ENCODE results near the gene HIF1A.
A peak's percentile ranks its signal among the peaks of the same experiment; 100 is the strongest.
"Not testable (repeated sequence)": the region's sequence is repeated elsewhere in the genome, so short reads cannot be mapped to it uniquely, and the experiment has no call there.

Gene HIF1A

GRCh38 chr14:61739133-61739532 lies 43.8 kb downstream of the HIF1A start:
- H3K9me3 ChIP-seq (ENCODE audit: control insufficient read depth in 5 of 5, low read length in 5 of 5): no peaks in the 10 kb centered on the region
- H3K27me3 ChIP-seq (ENCODE audit: control insufficient read depth in 5 of 5, insufficient read depth in 4 of 5, low read length in 5 of 5): no peaks in the 10 kb centered on the region
- no peak overlapping the region for H3K4me3 ChIP-seq (ENCODE audit: low read depth in 1 of 5, low read length in 5 of 5)
- no peak overlapping the region for H3K9ac ChIP-seq (ENCODE audit: low read length in 5 of 5)
- no peaks in the 10 kb centered on the region for H3K4me1 ChIP-seq (ENCODE audit: control insufficient read depth in 5 of 5, insufficient read depth in 5 of 5, low read length in 5 of 5)
- peaks cover 51 to 87% (median 61%) of the 10 kb centered on the region in 5 donors for H3K36me3 ChIP-seq (ENCODE audit: control insufficient read depth in 5 of 5, insufficient read depth in 5 of 5, low read length in 5 of 5)
- H3K27ac ChIP-seq (ENCODE audit: low read depth, low read length): no peak overlapping the region

DNA sequence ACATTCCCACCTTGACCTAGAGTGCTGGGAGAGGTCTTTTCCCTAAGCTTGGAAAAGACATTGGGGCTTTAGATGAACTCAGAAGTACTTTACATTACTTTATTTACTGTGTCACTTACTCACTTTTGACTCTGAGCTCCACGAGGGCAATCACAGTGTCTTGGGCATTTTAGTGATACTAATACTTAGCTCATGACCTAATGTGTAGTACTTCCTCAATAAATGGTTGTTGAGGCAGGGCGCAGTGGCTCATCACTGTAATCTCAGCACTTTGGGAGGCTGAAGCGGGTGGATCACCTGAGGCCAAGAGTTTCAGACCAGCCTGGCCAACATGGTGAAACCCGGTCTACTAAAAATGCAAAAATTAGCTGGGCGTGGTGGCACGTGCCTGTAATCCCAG lies 47.1 kb downstream of the HIF1A start:
- H3K9me3 ChIP-seq (ENCODE audit: control insufficient read depth in 5 of 5, low read length in 5 of 5): no peaks in the 10 kb centered on the region
- H3K4me3 ChIP-seq (ENCODE audit: low read depth in 1 of 5, low read length in 5 of 5): no peak overlapping the region
- H3K4me1 ChIP-seq (ENCODE audit: control insufficient read depth in 5 of 5, insufficient read depth in 5 of 5, low read length in 5 of 5): no peaks in the 10 kb centered on the region
- no peak overlapping the region for H3K9ac ChIP-seq (ENCODE audit: low read length in 5 of 5)
- no peak overlapping the region for H3K27ac ChIP-seq (ENCODE audit: low read depth, low read length)
- peaks cover 50 to 79% (median 54%) of the 10 kb centered on the region in 5 donors for H3K36me3 ChIP-seq (ENCODE audit: control insufficient read depth in 5 of 5, insufficient read depth in 5 of 5, low read length in 5 of 5)
- no peaks in the 10 kb centered on the region for H3K27me3 ChIP-seq (ENCODE audit: control insufficient read depth in 5 of 5, insufficient read depth in 4 of 5, low read length in 5 of 5)

- Histone ChIP-seq H3K4me3 (ENCODE audit: low read depth in 1 of 5, low read length in 5 of 5) (no peak overlapping the region), H3K27ac (ENCODE audit: low read depth, low read length) (no peak overlapping the region), H3K9me3 (ENCODE audit: control insufficient read depth in 5 of 5, low read length in 5 of 5) (no peaks in the 10 kb centered on the region), H3K4me1 (ENCODE audit: control insufficient read depth in 5 of 5, insufficient read depth in 5 of 5, low read length in 5 of 5) (no peaks in the 10 kb centered on the region), H3K36me3 (ENCODE audit: control insufficient read depth in 5 of 5, insufficient read depth in 5 of 5, low read length in 5 of 5) (peaks cover 38 to 62% (median 42%) of the 10 kb centered on the region in 5 donors), H3K9ac (ENCODE audit: low read length in 5 of 5) (no peak overlapping the region), H3K27me3 (ENCODE audit: control insufficient read depth in 5 of 5, insufficient read depth in 4 of 5, low read length in 5 of 5) (no peaks in the 10 kb centered on the region)
Observed at GRCh38 chr14:61744238-61744637, 48.9 kb downstream of the HIF1A start.

DNA sequence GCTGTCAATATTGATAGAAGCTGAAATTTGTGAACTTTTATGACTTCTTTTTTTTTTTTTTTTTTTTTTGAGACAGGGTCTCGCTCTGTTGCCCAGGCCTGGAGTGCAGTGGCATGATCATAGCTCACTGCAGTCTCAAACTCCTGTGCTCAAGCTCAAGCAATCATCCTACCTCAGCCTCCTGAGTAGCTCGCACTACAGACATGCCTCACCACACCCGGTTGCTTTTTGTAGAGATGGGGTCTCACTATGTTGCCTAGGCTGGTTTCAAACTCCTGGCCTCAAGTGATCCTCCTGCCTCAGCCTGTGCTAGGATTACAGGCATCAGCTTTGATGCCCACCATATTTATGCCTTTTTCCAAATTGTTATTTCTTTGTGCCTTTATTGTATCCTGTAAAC lies 51.0 kb downstream of the HIF1A start:
- not testable (repeated sequence) for H3K27ac ChIP-seq (ENCODE audit: low read depth, low read length); H3K9ac ChIP-seq (ENCODE audit: low read length in 5 of 5); H3K4me3 ChIP-seq (ENCODE audit: low read depth in 1 of 5, low read length in 5 of 5); H3K9me3 ChIP-seq (ENCODE audit: control insufficient read depth in 5 of 5, low read length in 5 of 5); H3K27me3 ChIP-seq (ENCODE audit: control insufficient read depth in 5 of 5, insufficient read depth in 4 of 5, low read length in 5 of 5)
- Histone ChIP-seq H3K4me1 (ENCODE audit: control insufficient read depth in 5 of 5, insufficient read depth in 5 of 5, low read length in 5 of 5) (peaks cover 0 to 15% (median 4%) of the 10 kb centered on the region in 5 donors), H3K36me3 (ENCODE audit: control insufficient read depth in 5 of 5, insufficient read depth in 5 of 5, low read length in 5 of 5) (peaks cover 27 to 52% (median 32%) of the 10 kb centered on the region in 5 donors)

GRCh38 chr14:61746881-61747280 lies 51.6 kb downstream of the HIF1A start:
- H3K27me3 ChIP-seq (ENCODE audit: control insufficient read depth in 5 of 5, insufficient read depth in 4 of 5, low read length in 5 of 5): no peaks in the 10 kb centered on the region
- H3K36me3 ChIP-seq (ENCODE audit: control insufficient read depth in 5 of 5, insufficient read depth in 5 of 5, low read length in 5 of 5): peaks cover 26 to 47% (median 29%) of the 10 kb centered on the region in 5 donors
- no peak overlapping the region for H3K4me3 ChIP-seq (ENCODE audit: low read depth in 1 of 5, low read length in 5 of 5)
- H3K9me3 ChIP-seq (ENCODE audit: control insufficient read depth in 5 of 5, low read length in 5 of 5): no peaks in the 10 kb centered on the region
- no peak overlapping the region for H3K9ac ChIP-seq (ENCODE audit: low read length in 5 of 5)
- H3K4me1 ChIP-seq (ENCODE audit: control insufficient read depth in 5 of 5, insufficient read depth in 5 of 5, low read length in 5 of 5): peaks cover 0 to 15% (median 8%) of the 10 kb centered on the region in 5 donors
- no peak overlapping the region for H3K27ac ChIP-seq (ENCODE audit: low read depth, low read length)

DNA sequence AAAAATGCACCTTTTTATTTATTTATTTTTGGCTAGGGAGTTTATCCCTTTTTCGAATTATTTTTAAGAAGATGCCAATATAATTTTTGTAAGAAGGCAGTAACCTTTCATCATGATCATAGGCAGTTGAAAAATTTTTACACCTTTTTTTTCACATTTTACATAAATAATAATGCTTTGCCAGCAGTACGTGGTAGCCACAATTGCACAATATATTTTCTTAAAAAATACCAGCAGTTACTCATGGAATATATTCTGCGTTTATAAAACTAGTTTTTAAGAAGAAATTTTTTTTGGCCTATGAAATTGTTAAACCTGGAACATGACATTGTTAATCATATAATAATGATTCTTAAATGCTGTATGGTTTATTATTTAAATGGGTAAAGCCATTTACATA lies 52.0 kb downstream of the HIF1A start:
- Histone ChIP-seq H3K9ac (ENCODE audit: low read length in 5 of 5) (no peak overlapping the region), H3K4me3 (ENCODE audit: low read depth in 1 of 5, low read length in 5 of 5) (no peak overlapping the region), H3K36me3 (ENCODE audit: control insufficient read depth in 5 of 5, insufficient read depth in 5 of 5, low read length in 5 of 5) (peaks cover 21 to 42% (median 26%) of the 10 kb centered on the region in 5 donors), H3K9me3 (ENCODE audit: control insufficient read depth in 5 of 5, low read length in 5 of 5) (no peaks in the 10 kb centered on the region), H3K4me1 (ENCODE audit: control insufficient read depth in 5 of 5, insufficient read depth in 5 of 5, low read length in 5 of 5) (peaks cover 0 to 19% (median 10%) of the 10 kb centered on the region in 5 donors), H3K27me3 (ENCODE audit: control insufficient read depth in 5 of 5, insufficient read depth in 4 of 5, low read length in 5 of 5) (no peaks in the 10 kb centered on the region), H3K27ac (ENCODE audit: low read depth, low read length) (no peak overlapping the region)

- no peak overlapping the region for H3K4me3 ChIP-seq (ENCODE audit: low read depth in 1 of 5, low read length in 5 of 5)
- H3K9me3 ChIP-seq (ENCODE audit: control insufficient read depth in 5 of 5, low read length in 5 of 5): no peaks in the 10 kb centered on the region
- H3K27me3 ChIP-seq (ENCODE audit: control insufficient read depth in 5 of 5, insufficient read depth in 4 of 5, low read length in 5 of 5): no peaks in the 10 kb centered on the region
- peaks cover 0 to 25% (median 10%) of the 10 kb centered on the region in 5 donors for H3K4me1 ChIP-seq (ENCODE audit: control insufficient read depth in 5 of 5, insufficient read depth in 5 of 5, low read length in 5 of 5)
- peaks cover 16 to 28% (median 24%) of the 10 kb centered on the region in 5 donors for H3K36me3 ChIP-seq (ENCODE audit: control insufficient read depth in 5 of 5, insufficient read depth in 5 of 5, low read length in 5 of 5)
- H3K27ac ChIP-seq (ENCODE audit: low read depth, low read length): no peak overlapping the region
- no peak overlapping the region for H3K9ac ChIP-seq (ENCODE audit: low read length in 5 of 5)
Observed at GRCh38 chr14:61749264-61749663, 54.0 kb downstream of the HIF1A start.

- Histone ChIP-seq H3K36me3 (ENCODE audit: control insufficient read depth in 5 of 5, insufficient read depth in 5 of 5, low read length in 5 of 5) (peaks cover 12 to 25% (median 19%) of the 10 kb centered on the region in 5 donors), H3K9ac (ENCODE audit: low read length in 5 of 5) (no peak overlapping the region), H3K4me3 (ENCODE audit: low read depth in 1 of 5, low read length in 5 of 5) (no peak overlapping the region), H3K4me1 (ENCODE audit: control insufficient read depth in 5 of 5, insufficient read depth in 5 of 5, low read length in 5 of 5) (peaks cover 0 to 32% (median 12%) of the 10 kb centered on the region in 5 donors), H3K9me3 (ENCODE audit: control insufficient read depth in 5 of 5, low read length in 5 of 5) (no peaks in the 10 kb centered on the region), H3K27ac (ENCODE audit: low read depth, low read length) (no peak overlapping the region), H3K27me3 (ENCODE audit: control insufficient read depth in 5 of 5, insufficient read depth in 4 of 5, low read length in 5 of 5) (no peaks in the 10 kb centered on the region)
Observed at GRCh38 chr14:61749867-61750266, 54.6 kb downstream of the HIF1A start.

DNA sequence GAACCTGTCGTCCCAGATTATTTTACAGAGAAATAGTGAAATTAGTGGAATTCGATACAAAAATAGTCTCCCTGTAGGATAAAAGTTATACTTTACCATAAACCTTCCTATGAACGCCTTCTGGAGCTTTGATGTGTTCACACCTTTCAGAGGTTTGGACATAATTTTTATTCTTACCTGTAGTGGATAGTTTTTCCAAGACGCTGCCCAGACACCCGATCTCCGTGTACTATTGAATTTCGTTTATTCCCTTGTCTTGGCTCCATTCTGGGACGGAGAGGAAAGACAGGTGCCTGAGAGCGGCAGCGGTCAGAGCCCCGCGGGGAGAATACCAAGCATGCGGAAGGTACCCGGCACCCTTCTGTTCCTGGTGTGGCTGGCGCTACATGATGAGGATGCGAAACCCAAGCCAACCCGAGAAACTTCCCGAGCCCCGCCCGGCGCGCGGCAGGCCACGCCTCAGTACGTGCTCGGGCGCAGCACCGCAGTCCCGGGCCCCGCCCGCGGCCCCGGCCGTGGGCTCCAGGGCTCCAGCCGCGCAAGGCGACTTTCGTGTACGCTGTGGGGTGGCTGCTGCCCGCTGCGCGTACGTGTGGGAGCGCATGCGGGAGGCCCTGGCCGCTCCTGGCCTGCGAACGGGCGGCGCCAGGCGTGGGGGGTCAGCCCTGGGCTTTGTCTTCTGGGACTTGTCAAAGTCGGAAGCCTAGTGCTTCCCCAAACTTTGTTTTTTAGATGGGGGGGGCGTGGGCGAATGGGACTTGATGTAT lies 55.6 kb downstream of the HIF1A start:
- H3K9ac ChIP-seq (ENCODE audit: low read length in 5 of 5): peak overlapping the region; percentile 69 to 83 (median 76)
- peak overlapping the region; percentile 66 to 80 (median 73) for H3K4me3 ChIP-seq (ENCODE audit: low read depth in 1 of 5, low read length in 5 of 5)
- no peaks in the 10 kb centered on the region for H3K27me3 ChIP-seq (ENCODE audit: control insufficient read depth in 5 of 5, insufficient read depth in 4 of 5, low read length in 5 of 5)
- H3K36me3 ChIP-seq (ENCODE audit: control insufficient read depth in 5 of 5, insufficient read depth in 5 of 5, low read length in 5 of 5): peaks cover 8 to 18% (median 10%) of the 10 kb centered on the region in 5 donors
- H3K4me1 ChIP-seq (ENCODE audit: control insufficient read depth in 5 of 5, insufficient read depth in 5 of 5, low read length in 5 of 5): peaks cover 0 to 39% (median 14%) of the 10 kb centered on the region in 5 donors
- peak overlapping the region; percentile 82 for H3K27ac ChIP-seq (ENCODE audit: low read depth, low read length)
- peaks cover 0 to 4% (median 0%) of the 10 kb centered on the region in 5 donors for H3K9me3 ChIP-seq (ENCODE audit: control insufficient read depth in 5 of 5, low read length in 5 of 5)

- Histone ChIP-seq H3K4me3 (ENCODE audit: low read depth in 1 of 5, low read length in 5 of 5) (peak overlapping the region; percentile 60 to 77 (median 71)), H3K27me3 (ENCODE audit: control insufficient read depth in 5 of 5, insufficient read depth in 4 of 5, low read length in 5 of 5) (no peaks in the 10 kb centered on the region), H3K9ac (ENCODE audit: low read length in 5 of 5) (peak overlapping the region; percentile 69 to 83 (median 76)), H3K4me1 (ENCODE audit: control insufficient read depth in 5 of 5, insufficient read depth in 5 of 5, low read length in 5 of 5) (peaks cover 0 to 39% (median 14%) of the 10 kb centered on the region in 5 donors), H3K9me3 (ENCODE audit: control insufficient read depth in 5 of 5, low read length in 5 of 5) (peaks cover 0 to 4% (median 0%) of the 10 kb centered on the region in 5 donors), H3K27ac (ENCODE audit: low read depth, low read length) (peak overlapping the region; percentile 82), H3K36me3 (ENCODE audit: control insufficient read depth in 5 of 5, insufficient read depth in 5 of 5, low read length in 5 of 5) (peaks cover 6 to 15% (median 8%) of the 10 kb centered on the region in 5 donors)
Observed at GRCh38 chr14:61751475-61751989, 56.2 kb downstream of the HIF1A start.

Measured in subcutaneous abdominal adipose tissue (tissue), 5 donors.